Neuronal stem cell (in vitro differentiated cells): ENCODE measurements around the gene DCP2.

ENCODE experiments used
- DNase-seq: peaks from one replicate; pipeline ENCODE4 v3.0.0-alpha.2; 2013; ENCODE audit warnings: low spot score
- H2AFZ ChIP-seq: one replicate; pipeline ENCODE4 v1.6.1; 2013; ENCODE audit warnings: mild to moderate bottlenecking, low read length, inconsistent platforms
- H2AK5ac ChIP-seq: 2 replicates; pipeline ENCODE4 v1.6.1; 2013; ENCODE audit warnings: low read depth, mild to moderate bottlenecking, inconsistent platforms, low read length, moderate library complexity, mixed read lengths
- H2BK120ac ChIP-seq: 2 replicates; pipeline ENCODE4 v1.6.1; 2013; ENCODE audit warnings: low read depth, mild to moderate bottlenecking, inconsistent platforms, low read length, moderate library complexity, mixed read lengths
- H2BK12ac ChIP-seq: one replicate; pipeline ENCODE4 v1.6.1; 2013; ENCODE audit warnings: low read length, inconsistent platforms
- H2BK15ac ChIP-seq: 2 replicates; pipeline ENCODE4 v1.6.1; 2013; ENCODE audit warnings: mild to moderate bottlenecking, low read length, inconsistent platforms, mixed read lengths
- H2BK5ac ChIP-seq: one replicate; pipeline ENCODE4 v1.6.1; 2013; ENCODE audit warnings: inconsistent platforms, mild to moderate bottlenecking, low read length, moderate library complexity
- H3K14ac ChIP-seq: one replicate; pipeline ENCODE4 v1.6.1; 2013; ENCODE audit warnings: low read length, inconsistent platforms
- H3K18ac ChIP-seq: 2 replicates; pipeline ENCODE4 v1.6.1; 2013; ENCODE audit warnings: low read length, inconsistent platforms
- H3K23ac ChIP-seq: 2 replicates; pipeline ENCODE4 v1.6.1; 2013; ENCODE audit warnings: low read depth, mild to moderate bottlenecking, mixed read lengths, low read length, inconsistent platforms; ENCODE audit not compliant: poor library complexity
- H3K27ac ChIP-seq: replicated peaks from 3 replicates; pipeline ENCODE4 v1.5.1; 2013; ENCODE audit warnings: low read length, inconsistent platforms
- H3K27me3 ChIP-seq, 3 experiments: 2 replicates each; pipeline ENCODE4 v1.6.1; 2013; ENCODE audit warnings: low read length in 3 of 3, mild to moderate bottlenecking in 2 of 3, inconsistent platforms in 1 of 3, low read depth in 1 of 3, mixed read lengths in 1 of 3, moderate library complexity in 1 of 3; ENCODE audit not compliant: control insufficient read depth in 3 of 3, insufficient read depth in 3 of 3
- H3K36me3 ChIP-seq, 2 donors: replicated peaks in 1 of 2; 2 replicates each; pipeline ENCODE4 v1.6.1; 2013; ENCODE audit warnings: low read length in 2 of 2; ENCODE audit not compliant: control insufficient read depth in 2 of 2, insufficient read depth in 2 of 2
- H3K4ac ChIP-seq: 2 replicates; pipeline ENCODE4 v1.6.1; 2013; ENCODE audit warnings: inconsistent platforms, mild to moderate bottlenecking, low read length, moderate library complexity
- H3K4me1 ChIP-seq, 2 donors: 1 replicate in 1 of 2; 2 replicates in 1 of 2; pipeline ENCODE4 v1.6.1; 2013; ENCODE audit warnings: low read length in 2 of 2, low read depth in 1 of 2; ENCODE audit not compliant: control insufficient read depth in 2 of 2, insufficient read depth in 1 of 2
- H3K4me2 ChIP-seq: one replicate; pipeline ENCODE4 v1.6.1; 2013; ENCODE audit warnings: mild to moderate bottlenecking, low read length, inconsistent platforms; ENCODE audit not compliant: insufficient read depth, poor library complexity, severe bottlenecking
- H3K4me3 ChIP-seq, 2 donors: 2 replicates each; pipeline ENCODE4 v1.5.1; 2013; ENCODE audit warnings: low read length in 2 of 2, mild to moderate bottlenecking in 2 of 2, inconsistent platforms in 1 of 2, moderate library complexity in 1 of 2
- H3K79me1 ChIP-seq: one replicate; pipeline ENCODE4 v1.6.1; 2013; ENCODE audit warnings: low read depth, mild to moderate bottlenecking, inconsistent platforms, low read length, moderate library complexity
- H3K9ac ChIP-seq: one replicate; pipeline ENCODE4 v1.6.1; 2013; ENCODE audit warnings: mild to moderate bottlenecking, low read depth, low read length, inconsistent platforms; ENCODE audit not compliant: poor library complexity
- H3K9me3 ChIP-seq, 2 donors: replicated peaks in 1 of 2; 2 replicates each; pipeline versions ENCODE3 to v1.6.1; 2013; ENCODE audit warnings: low read length in 2 of 2, mild to moderate bottlenecking in 2 of 2, inconsistent platforms in 1 of 2, low read depth in 1 of 2, mixed read lengths in 1 of 2, moderate library complexity in 1 of 2; ENCODE audit not compliant: control insufficient read depth in 2 of 2, insufficient read depth in 1 of 2
- H4K8ac ChIP-seq: one replicate; pipeline ENCODE4 v1.6.1; 2013; ENCODE audit warnings: low read depth, mild to moderate bottlenecking, inconsistent platforms, low read length, moderate library complexity
- H4K91ac ChIP-seq: one replicate; pipeline ENCODE4 v1.6.1; 2013; ENCODE audit warnings: low read length, low read depth, mild to moderate bottlenecking, inconsistent platforms; ENCODE audit not compliant: poor library complexity
- WGBS, 2 donors: extraction: QIAGEN DNeasy Blood & Tissue Kit; methylation state at CpG; one replicate each; pipeline ENCODE4 v1.1.7; 2013; ENCODE audit warnings: missing lambda C conversion rate in 2 of 2, mixed read lengths in 1 of 2; ENCODE audit not compliant: insufficient read length in 2 of 2, insufficient replicate concordance in 1 of 2; ENCODE audit errors: extremely low coverage in 2 of 2; 5-methylcytosine and 5-hydroxymethylcytosine counted together

The DCP2 gene

DNA sequence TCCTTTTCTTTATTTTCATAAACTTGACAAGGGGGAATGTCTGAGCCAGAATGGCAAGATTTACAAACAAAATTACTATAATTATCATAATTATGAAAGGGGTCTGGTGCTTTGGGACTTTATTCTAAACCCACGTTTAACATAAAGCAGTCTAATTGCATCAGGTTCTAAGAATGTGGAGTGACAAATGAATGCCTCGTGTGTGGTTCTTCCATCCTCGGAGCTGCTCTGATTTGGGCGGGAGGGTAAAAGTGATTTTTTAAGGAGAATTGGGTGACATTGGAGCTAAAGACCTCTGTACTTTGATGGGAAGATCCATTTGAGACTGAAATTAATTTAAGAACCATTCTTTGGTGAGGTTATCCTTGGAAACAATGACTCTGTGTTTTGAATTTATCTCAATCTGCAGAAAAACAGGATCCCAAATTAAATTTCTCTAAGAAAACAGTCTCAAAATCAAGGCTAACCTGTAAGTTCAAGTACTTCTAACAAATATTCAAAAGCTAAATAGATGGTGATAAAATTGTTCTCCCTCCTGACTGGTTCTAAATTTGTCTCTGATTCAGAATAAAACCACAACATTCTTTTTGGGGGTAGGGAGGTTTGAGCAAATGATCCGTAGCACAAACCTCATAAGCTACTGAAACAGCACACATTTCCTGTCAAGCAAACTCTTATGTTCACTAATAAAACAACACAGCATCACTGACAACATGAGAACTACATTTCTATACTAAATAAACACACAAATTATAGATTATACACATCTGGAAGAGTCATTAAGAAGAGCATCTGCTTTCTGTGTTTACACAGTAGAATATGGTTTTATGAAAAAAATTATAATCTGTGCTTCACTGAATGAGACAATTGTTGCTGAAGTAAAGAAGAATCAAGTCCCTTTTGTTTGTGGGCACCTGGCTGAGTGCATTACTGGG, 85.5 kb downstream of the DCP2 start:
- WGBS, 2 donors = no CpG with 5 or more reads among the region's 5 CpGs
- Histone ChIP-seq H2BK120ac (no peak overlapping the region), H3K27ac (no peak overlapping the region), H3K23ac (no peak overlapping the region), H2AFZ (no peak overlapping the region), H3K4me2 (no peak overlapping the region), H3K79me1 (no peaks in the 10 kb centered on the region), H2AK5ac (no peak overlapping the region), H3K36me3 (peaks cover 0 to 17% of the 10 kb centered on the region in 2 donors), H3K4me3 (no peak overlapping the region), H3K14ac (no peak overlapping the region), H3K27me3 (no peaks in the 10 kb centered on the region), H4K8ac (no peak overlapping the region), H2BK12ac (no peak overlapping the region), H3K9me3 (no peaks in the 10 kb centered on the region), H3K4ac (no peak overlapping the region), H4K91ac (no peak overlapping the region), H2BK15ac (no peak overlapping the region), H3K18ac (no peak overlapping the region), H3K4me1 (peaks cover 9 to 22% of the 10 kb centered on the region in 2 donors), H2BK5ac (no peak overlapping the region), H3K9ac (no peak overlapping the region)
- DNase-seq = no peak

DNA sequence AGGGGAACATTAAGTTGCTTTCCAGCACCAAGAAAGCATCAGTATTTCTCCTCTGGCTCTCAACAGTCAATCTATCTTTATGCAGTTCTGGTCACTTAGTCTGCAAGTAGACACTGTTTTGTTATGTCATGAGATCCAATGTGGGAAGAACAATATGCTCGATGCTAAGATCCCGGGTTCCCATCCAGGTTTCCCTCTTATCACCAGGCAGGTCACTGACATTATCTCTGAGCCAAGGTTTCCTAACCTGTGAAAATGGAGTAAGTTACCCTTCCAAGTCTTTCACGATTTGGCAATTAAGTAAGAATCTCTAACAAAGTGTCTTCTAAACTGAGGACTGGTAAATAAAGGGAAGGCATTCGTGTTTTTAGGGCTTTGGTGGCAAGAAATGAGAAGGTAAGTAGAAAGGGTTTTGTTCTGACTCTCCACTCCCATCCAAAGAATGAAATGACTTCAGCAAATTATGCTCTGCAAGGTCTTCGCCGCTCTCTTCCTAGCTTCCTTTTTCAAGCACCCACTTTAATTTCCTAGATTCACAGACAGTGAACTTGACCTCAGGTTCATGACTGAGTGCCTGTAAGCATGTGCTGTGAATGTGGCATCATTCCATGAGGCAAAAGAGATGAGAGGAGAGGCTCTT, 86.4 kb downstream of the DCP2 start:
- H3K27me3 ChIP-seq = no peaks in the 10 kb centered on the region
- peaks cover 0 to 17% of the 10 kb centered on the region in 2 donors for H3K36me3 ChIP-seq
- H3K4me1 ChIP-seq = peaks cover 6 to 19% of the 10 kb centered on the region in 2 donors
- H4K8ac ChIP-seq = no peak overlapping the region
- no peak overlapping the region for H2AFZ ChIP-seq
- no peak overlapping the region for H2BK120ac ChIP-seq
- H3K14ac ChIP-seq = no peak overlapping the region
- H3K18ac ChIP-seq = no peak overlapping the region
- H2BK12ac ChIP-seq = no peak overlapping the region
- no peak overlapping the region for H3K9ac ChIP-seq
- H3K9me3 ChIP-seq = no peaks in the 10 kb centered on the region
- no peak for DNase-seq
- WGBS, 2 donors = no CpG with 5 or more reads among the region's 6 CpGs
- H3K23ac ChIP-seq = no peak overlapping the region
- H3K4ac ChIP-seq = no peak overlapping the region
- no peak overlapping the region for H4K91ac ChIP-seq
- H3K4me3 ChIP-seq = no peak overlapping the region
- no peak overlapping the region for H2BK15ac ChIP-seq
- H2AK5ac ChIP-seq = no peak overlapping the region
- H2BK5ac ChIP-seq = no peak overlapping the region
- no peak overlapping the region for H3K4me2 ChIP-seq
- H3K79me1 ChIP-seq = no peaks in the 10 kb centered on the region
- no peak overlapping the region for H3K27ac ChIP-seq

DNA sequence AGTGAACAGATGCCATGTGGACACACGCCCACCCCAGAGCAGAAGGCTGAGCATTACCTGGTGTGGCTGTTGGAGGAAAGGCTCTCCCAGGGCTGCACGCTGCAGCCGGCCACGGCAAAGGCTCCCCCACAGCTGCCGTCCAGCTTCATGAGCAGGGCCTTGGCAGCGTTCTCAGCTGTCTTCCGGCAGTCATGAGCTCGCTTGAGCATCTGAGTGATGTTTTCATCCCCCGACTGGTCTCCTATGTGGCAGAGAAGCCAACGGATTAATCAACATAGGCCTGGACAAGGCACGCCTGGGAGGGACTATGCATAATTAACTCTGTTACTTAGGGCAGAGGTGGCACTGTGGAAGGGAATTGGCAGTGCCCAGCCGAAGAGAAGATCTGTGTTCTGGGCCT, 87.3 kb downstream of the DCP2 start:
- Histone ChIP-seq H3K27ac (no peak overlapping the region), H3K27me3 (no peaks in the 10 kb centered on the region), H3K23ac (no peak overlapping the region), H3K4me3 (no peak overlapping the region), H3K4ac (no peak overlapping the region), H3K9me3 (no peaks in the 10 kb centered on the region), H4K8ac (no peak overlapping the region), H3K9ac (no peak overlapping the region), H2AK5ac (no peak overlapping the region), H3K36me3 (peaks cover 0 to 17% of the 10 kb centered on the region in 2 donors), H3K18ac (no peak overlapping the region), H3K79me1 (no peaks in the 10 kb centered on the region), H2BK120ac (no peak overlapping the region), H3K4me2 (no peak overlapping the region), H2BK12ac (no peak overlapping the region), H2BK5ac (no peak overlapping the region), H3K4me1 (peaks cover 6 to 11% of the 10 kb centered on the region in 2 donors), H2BK15ac (no peak overlapping the region), H4K91ac (no peak overlapping the region), H2AFZ (no peak overlapping the region), H3K14ac (no peak overlapping the region)
- WGBS, 2 donors = no CpG with 5 or more reads among the region's 12 CpGs
- no peak for DNase-seq

DNA sequence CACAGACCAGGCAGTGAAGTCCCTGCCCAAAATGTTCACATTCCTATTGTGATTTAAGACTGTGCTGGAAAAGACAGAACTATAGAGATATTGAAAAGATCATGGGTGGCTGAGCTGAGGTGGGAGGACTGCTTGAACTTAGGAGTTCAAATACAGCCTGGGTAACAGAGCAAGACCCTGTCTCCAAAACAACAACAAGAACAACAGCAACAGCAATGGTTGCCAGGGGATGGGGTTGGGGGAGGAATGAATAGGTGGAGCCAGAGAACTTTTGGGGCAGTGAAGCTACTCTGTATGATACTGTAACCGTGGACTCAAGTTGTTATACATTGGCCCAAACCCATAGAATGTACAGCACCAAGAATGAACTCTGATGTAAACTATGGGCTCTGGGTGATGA, 88.2 kb downstream of the DCP2 start:
- no peak overlapping the region for H3K27ac ChIP-seq
- peaks cover 0 to 2% of the 10 kb centered on the region in 2 donors for H3K4me1 ChIP-seq
- H3K79me1 ChIP-seq = no peaks in the 10 kb centered on the region

More for the DNA sequence above, 88.2 kb downstream of the DCP2 start:
- H3K23ac ChIP-seq = no peak overlapping the region
- H3K4me3 ChIP-seq = no peak overlapping the region
- no peak overlapping the region for H3K18ac ChIP-seq
- H4K91ac ChIP-seq = no peak overlapping the region
- H3K9me3 ChIP-seq = no peaks in the 10 kb centered on the region
- H3K9ac ChIP-seq = no peak overlapping the region
- no peak overlapping the region for H2BK120ac ChIP-seq
- H2BK5ac ChIP-seq = no peak overlapping the region
- no peaks in the 10 kb centered on the region for H3K27me3 ChIP-seq
- no peak overlapping the region for H3K14ac ChIP-seq
- no peak for DNase-seq
- no peak overlapping the region for H3K4me2 ChIP-seq
- peaks cover 0 to 17% of the 10 kb centered on the region in 2 donors for H3K36me3 ChIP-seq
- WGBS, 2 donors = no CpG with 5 or more reads among the region's 1 CpG
- H2AK5ac ChIP-seq = no peak overlapping the region
- H2AFZ ChIP-seq = no peak overlapping the region
- H4K8ac ChIP-seq = no peak overlapping the region
- no peak overlapping the region for H2BK12ac ChIP-seq
- H2BK15ac ChIP-seq = no peak overlapping the region
- H3K4ac ChIP-seq = no peak overlapping the region
